ENCODE data around the gene SMPD2.
A peak's percentile ranks its signal among the peaks of the same experiment; 100 is the strongest.

Gene SMPD2

DNA sequence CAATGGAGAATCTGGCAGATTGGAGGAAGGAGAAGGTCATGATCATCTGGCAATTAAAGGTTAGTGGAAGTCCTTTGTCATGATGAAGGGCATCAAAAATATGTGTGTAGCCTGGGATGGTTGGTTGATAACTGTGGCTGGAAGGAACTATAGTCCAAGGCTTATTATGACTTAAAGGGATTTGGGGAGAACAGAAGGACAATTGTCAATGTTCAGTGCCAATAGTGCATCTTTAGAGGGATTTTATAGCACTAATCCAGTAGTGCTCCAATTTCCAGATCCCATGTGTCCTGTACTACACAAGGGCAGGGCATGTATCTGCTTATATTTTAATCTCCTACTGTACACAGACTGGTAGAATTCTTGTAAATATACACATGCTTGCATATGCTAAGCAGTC is 47.5 kb downstream of the SMPD2 start:
- ChIA-PET CTCF (interaction anchor here (0.7 kb wide), 1 partner anchor 206 kb away, joined by 6 read pairs; no protein-coding TSS in a partner anchor), POLR2A (interaction anchor here (0.7 kb wide), 1 partner anchor 199 kb away, joined by 4 read pairs; no protein-coding TSS in a partner anchor)
- Histone ChIP-seq H3K4me3 (ENCODE audit: low read depth, low read length) (no peak overlapping the region), H3K9me3 (ENCODE audit: control insufficient read depth, insufficient read depth, low read depth, low read length) (no peaks in the 10 kb centered on the region), H3K36me3 (ENCODE audit: control insufficient read depth in 2 of 2, insufficient read depth in 1 of 2, low read length in 2 of 2) (no peaks in the 10 kb centered on the region), H3K4me1 (ENCODE audit: control insufficient read depth, insufficient read depth, low read length) (peaks cover 7% of the 10 kb centered on the region; the same call in 1 of the 2 replicates), H3K27ac (ENCODE audit: extremely low read depth, low read depth, low read length) (no peak overlapping the region)
- TF ChIP-seq ZNF114 (tag by site-specific recombination; IDR thresholded peaks at IDR 0.05) (no peak), ZNF530 (tag by site-specific recombination; IDR thresholded peaks at IDR 0.05; ENCODE audit: low read depth) (no peak), SCRT1 (tag by site-specific recombination; IDR thresholded peaks at IDR 0.05; ENCODE audit: borderline replicate concordance) (no peak), ZNF549 (tag by site-specific recombination; IDR thresholded peaks at IDR 0.05) (no peak), ZNF677 (tag by site-specific recombination; IDR thresholded peaks at IDR 0.05) (no peak), ZNF10 (tag by site-specific recombination; IDR thresholded peaks at IDR 0.05) (no peak), ZFP3 (tag by site-specific recombination; IDR thresholded peaks at IDR 0.05; ENCODE audit: low read depth) (no peak), ZXDB (tag by site-specific recombination; IDR thresholded peaks at IDR 0.05) (no peak), SALL2 (tag by site-specific recombination; IDR thresholded peaks at IDR 0.05; ENCODE audit: borderline replicate concordance) (no peak), ZNF707 (tag by site-specific recombination; IDR thresholded peaks at IDR 0.05) (no peak), KLF10 (tag by site-specific recombination; IDR thresholded peaks at IDR 0.05) (no peak), KLF8 (tag by site-specific recombination; IDR thresholded peaks at IDR 0.05) (no peak), ZFP37 (tag by site-specific recombination; IDR thresholded peaks at IDR 0.05) (no peak), ZBTB8A (tag by site-specific recombination; IDR thresholded peaks at IDR 0.05) (no peak)
- TF ChIP-seq, protein P1, sequence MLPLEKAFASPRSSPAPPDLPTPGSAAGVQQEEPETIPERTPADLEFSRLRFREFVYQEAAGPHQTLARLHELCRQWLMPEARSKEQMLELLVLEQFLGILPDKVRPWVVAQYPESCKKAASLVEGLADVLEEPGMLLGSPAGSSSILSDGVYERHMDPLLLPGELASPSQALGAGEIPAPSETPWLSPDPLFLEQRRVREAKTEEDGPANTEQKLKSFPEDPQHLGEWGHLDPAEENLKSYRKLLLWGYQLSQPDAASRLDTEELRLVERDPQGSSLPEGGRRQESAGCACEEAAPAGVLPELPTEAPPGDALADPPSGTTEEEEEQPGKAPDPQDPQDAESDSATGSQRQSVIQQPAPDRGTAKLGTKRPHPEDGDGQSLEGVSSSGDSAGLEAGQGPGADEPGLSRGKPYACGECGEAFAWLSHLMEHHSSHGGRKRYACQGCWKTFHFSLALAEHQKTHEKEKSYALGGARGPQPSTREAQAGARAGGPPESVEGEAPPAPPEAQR (tag by site-specific recombination; IDR thresholded peaks at IDR 0.05): no peak

- CTCF ChIA-PET: interaction anchor here (0.6 kb wide), 1 partner anchor 303 kb away, joined by 3 read pairs; no protein-coding TSS in a partner anchor
- H3K27ac ChIP-seq (ENCODE audit: extremely low read depth, low read depth, low read length): no peak overlapping the region
These were observed 50.2 kb downstream of the SMPD2 start for GRCh38 chr6:109490713-109491112.

DNA sequence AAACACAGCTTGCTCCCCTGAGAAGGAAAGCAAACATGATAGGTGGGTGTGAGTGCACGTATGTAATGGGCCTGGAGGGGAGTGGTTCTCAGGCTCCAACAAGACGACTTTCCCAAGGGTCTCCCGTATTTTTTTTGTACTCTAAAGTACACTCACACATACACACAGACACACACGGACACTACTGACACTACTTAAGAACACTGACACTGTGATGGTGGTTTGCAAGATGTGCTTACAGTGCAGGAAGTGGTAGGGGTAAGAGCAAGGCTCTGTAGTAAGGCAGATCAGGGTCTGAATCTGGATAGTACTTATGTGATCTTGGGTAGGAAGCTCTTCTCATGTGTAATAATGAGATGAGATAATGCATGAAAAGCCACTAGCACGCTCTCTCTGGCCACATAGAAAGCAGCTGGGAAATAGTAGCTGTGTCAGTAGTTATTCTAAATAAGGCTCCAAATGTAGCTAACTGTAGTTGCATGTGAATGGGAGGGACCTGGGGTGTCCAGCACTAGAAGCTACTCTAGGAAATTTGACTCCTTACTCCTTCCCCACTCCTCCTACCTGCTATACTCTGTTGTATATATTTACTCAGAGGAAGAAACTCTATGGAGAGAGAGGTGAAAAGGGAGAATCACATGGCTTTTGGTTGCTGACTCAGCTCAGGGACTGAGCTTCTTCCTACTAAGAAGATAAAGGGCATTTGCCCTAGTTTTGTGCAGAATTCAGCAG is 50.8 kb downstream of the SMPD2 start:
- H3K4me1 ChIP-seq (ENCODE audit: control insufficient read depth, insufficient read depth, low read length): peaks cover 7% of the 10 kb centered on the region
- H3K9me3 ChIP-seq (ENCODE audit: control insufficient read depth, insufficient read depth, low read depth, low read length): no peaks in the 10 kb centered on the region
- CTCF ChIA-PET: interaction anchor here (0.6 kb wide), 1 partner anchor 71 kb away, joined by 3 read pairs; no protein-coding TSS in a partner anchor
- H3K4me3 ChIP-seq (ENCODE audit: low read depth, low read length): no peak overlapping the region
- POLR2A ChIA-PET: interaction anchor here (0.6 to 1.6 kb wide), 3 partner anchors 50 to 397 kb away, joined by 4 to 5 read pairs (median 5); partner anchors contain the start of genes PPIL6, SESN1 and SMPD2
- H3K27ac ChIP-seq (ENCODE audit: extremely low read depth, low read depth, low read length): no peak overlapping the region
- no peaks in the 10 kb centered on the region for H3K36me3 ChIP-seq (ENCODE audit: control insufficient read depth in 2 of 2, insufficient read depth in 1 of 2, low read length in 2 of 2)
- TF ChIP-seq SP3 (tag by site-specific recombination; IDR thresholded peaks at IDR 0.05) (no peak), ZNF791 (tag by site-specific recombination; IDR thresholded peaks at IDR 0.05) (no peak), ZBTB26 (tag by site-specific recombination; optimal IDR thresholded peaks at IDR 0.05) (no peak), ZNF202 (tag by site-specific recombination; IDR thresholded peaks at IDR 0.05; ENCODE audit: borderline replicate concordance) (no peak)
- TF ChIP-seq, protein P2, sequence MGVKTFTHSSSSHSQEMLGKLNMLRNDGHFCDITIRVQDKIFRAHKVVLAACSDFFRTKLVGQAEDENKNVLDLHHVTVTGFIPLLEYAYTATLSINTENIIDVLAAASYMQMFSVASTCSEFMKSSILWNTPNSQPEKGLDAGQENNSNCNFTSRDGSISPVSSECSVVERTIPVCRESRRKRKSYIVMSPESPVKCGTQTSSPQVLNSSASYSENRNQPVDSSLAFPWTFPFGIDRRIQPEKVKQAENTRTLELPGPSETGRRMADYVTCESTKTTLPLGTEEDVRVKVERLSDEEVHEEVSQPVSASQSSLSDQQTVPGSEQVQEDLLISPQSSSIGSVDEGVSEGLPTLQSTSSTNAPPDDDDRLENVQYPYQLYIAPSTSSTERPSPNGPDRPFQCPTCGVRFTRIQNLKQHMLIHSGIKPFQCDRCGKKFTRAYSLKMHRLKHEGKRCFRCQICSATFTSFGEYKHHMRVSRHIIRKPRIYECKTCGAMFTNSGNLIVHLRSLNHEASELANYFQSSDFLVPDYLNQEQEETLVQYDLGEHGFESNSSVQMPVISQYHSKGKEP (tag by site-specific recombination; IDR thresholded peaks at IDR 0.05): 0 out of 2 replicates have a peak, but pooled peaks have one; percentile 44

More at GRCh38 chr6:109490713-109491112, 50.2 kb downstream of the SMPD2 start:
- Histone ChIP-seq H3K4me1 (ENCODE audit: control insufficient read depth, insufficient read depth, low read length) (peaks cover 7% of the 10 kb centered on the region), H3K9me3 (ENCODE audit: control insufficient read depth, insufficient read depth, low read depth, low read length) (no peaks in the 10 kb centered on the region), H3K36me3 (ENCODE audit: control insufficient read depth in 2 of 2, insufficient read depth in 1 of 2, low read length in 2 of 2) (no peaks in the 10 kb centered on the region), H3K4me3 (ENCODE audit: low read depth, low read length) (no peak overlapping the region)
- peak; percentile 37 for TF ChIP-seq ZFHX2 (tag by site-specific recombination; conservative IDR thresholded peaks at IDR 0.05)
- 0 out of 2 replicates have a peak, but pooled peaks have one; percentile 26 for TF ChIP-seq ZNF362 (tag by site-specific recombination; IDR thresholded peaks at IDR 0.05)
- no peak for TF ChIP-seq ZNF670 (tag by site-specific recombination; IDR thresholded peaks at IDR 0.05; ENCODE audit: low read depth)
- POLR2A ChIA-PET: interaction anchor here (1.6 kb wide), 1 partner anchor 50 kb away, joined by 5 read pairs; the partner anchor contains the start of genes PPIL6 and SMPD2

Data from HEK293 (cell line).